ENCODE results near the gene ASIC4.

The ASIC4 gene

DNA sequence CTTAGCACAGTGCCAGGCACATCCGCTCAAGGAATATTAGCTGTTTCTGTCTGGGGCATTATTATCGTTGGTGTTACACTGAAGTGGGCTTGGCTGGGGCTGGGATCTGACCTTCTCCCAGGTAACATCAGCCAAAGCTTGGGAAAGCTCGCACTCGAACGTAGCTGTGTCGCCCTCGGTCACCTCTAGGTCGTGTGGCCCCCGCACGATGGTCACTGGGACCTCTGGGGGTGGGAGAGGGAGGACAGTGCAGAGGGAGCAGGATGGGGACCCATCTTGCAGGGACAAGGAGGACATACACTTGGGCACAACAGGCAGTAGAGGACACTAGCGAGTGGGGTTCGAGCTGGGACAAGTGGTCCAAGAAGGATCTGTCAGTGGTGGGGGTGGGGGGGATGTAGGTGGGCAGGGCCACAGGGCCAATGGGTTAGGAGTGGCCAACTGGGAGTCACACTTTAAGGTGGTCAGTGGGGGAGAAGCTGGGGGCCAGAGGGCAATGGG is 39.2 kb downstream of the ASIC4 start:
- DNase-seq (ENCODE audit: low read depth) = no peak

DNA sequence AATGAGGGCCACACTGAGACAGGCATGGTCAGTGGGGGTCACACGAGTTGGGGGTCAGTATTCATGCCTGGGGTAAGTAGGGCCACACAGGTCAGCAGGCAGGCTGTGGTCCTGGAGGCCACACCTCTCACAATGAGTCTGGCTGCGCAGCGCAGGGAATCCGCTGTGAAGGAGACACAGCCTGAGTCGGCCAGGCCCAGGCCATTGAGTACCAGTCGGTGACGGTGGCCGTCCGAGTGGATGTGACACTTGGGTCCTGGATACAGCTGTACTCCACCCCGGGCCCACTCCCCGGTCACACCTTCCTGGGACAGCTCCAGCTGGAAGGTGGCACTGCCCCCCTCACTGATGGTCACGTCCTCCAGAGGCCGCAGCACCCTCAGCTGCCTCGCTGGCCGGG is 40.1 kb downstream of the ASIC4 start:
- DNase-seq (ENCODE audit: low read depth) = no peak

- DNase-seq (ENCODE audit: low read depth) = no peak
Observed at GRCh38 chr2:219555956-219556355, 41.7 kb downstream of the ASIC4 start.

- no peak for DNase-seq (ENCODE audit: low read depth)
Observed at GRCh38 chr2:219556413-219556812, 42.1 kb downstream of the ASIC4 start.

DNA sequence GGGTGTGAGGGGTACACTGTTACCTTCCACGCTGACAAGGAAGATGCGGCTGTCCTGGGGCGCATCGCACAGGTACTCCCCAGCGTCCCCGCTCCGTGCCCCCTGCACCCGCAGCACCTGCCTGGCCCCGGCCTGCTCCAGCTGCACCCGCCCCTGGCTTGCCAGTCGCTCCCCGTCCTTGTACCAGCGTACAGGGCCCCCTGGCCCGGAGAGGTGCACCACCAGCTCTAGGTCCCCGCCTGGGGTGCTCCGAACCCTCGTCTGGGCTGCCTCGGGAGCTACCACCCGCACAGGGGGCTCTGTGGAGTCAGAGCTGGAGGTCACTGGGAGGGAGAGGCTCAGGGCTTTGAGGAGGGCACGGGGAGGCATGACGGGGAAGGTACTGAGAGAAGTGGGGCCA is 43.0 kb downstream of the ASIC4 start:
- no peak for DNase-seq (ENCODE audit: low read depth)

- DNase-seq (ENCODE audit: low read depth) = no peak
Observed at GRCh38 chr2:219557791-219558785, 43.8 kb downstream of the ASIC4 start.

DNA sequence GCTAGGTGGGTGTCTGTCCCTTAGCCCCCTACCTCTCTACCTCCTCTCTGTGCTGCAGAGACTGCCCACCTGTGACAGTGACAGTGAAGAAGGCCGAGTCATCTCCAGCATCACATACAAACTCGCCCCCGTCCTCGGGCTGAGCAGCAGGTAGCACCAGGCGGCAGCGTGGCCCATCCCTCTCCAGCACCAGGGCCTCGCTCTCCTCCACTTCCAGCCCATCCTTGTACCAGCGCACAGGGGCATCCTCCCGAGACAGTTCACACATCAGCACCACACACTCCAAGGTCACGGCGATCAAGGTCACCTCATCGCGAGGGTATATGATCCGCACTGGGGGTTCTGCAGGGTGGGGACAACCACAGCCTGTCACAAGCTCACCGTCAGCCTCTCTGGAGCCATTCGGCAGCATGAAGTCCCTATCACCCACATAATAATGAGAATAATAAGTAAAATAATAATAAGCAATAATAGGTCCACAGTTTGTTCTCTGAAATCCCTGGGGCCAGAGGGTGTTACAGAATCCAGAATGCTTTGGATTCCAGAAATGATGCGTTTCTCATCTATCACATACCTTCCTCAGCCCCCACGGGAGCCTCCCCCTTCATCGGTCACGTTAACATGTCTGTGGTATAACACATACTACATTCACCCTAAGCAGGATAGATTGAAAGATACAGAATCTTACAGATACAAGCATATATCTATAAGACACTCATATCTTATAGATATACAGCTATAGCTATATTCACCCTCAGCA is 45.1 kb downstream of the ASIC4 start:
- no peak for DNase-seq (ENCODE audit: low read depth)

- DNase-seq (ENCODE audit: low read depth) = no peak
Observed at GRCh38 chr2:219560037-219560892, 46.0 kb downstream of the ASIC4 start.

GRCh38 chr2:219560893-219561178 is 46.6 kb downstream of the ASIC4 start:
- no peak for DNase-seq (ENCODE audit: low read depth)

GRCh38 chr2:219561179-219562048 is 47.1 kb downstream of the ASIC4 start:
- DNase-seq (ENCODE audit: low read depth) = no peak

DNA sequence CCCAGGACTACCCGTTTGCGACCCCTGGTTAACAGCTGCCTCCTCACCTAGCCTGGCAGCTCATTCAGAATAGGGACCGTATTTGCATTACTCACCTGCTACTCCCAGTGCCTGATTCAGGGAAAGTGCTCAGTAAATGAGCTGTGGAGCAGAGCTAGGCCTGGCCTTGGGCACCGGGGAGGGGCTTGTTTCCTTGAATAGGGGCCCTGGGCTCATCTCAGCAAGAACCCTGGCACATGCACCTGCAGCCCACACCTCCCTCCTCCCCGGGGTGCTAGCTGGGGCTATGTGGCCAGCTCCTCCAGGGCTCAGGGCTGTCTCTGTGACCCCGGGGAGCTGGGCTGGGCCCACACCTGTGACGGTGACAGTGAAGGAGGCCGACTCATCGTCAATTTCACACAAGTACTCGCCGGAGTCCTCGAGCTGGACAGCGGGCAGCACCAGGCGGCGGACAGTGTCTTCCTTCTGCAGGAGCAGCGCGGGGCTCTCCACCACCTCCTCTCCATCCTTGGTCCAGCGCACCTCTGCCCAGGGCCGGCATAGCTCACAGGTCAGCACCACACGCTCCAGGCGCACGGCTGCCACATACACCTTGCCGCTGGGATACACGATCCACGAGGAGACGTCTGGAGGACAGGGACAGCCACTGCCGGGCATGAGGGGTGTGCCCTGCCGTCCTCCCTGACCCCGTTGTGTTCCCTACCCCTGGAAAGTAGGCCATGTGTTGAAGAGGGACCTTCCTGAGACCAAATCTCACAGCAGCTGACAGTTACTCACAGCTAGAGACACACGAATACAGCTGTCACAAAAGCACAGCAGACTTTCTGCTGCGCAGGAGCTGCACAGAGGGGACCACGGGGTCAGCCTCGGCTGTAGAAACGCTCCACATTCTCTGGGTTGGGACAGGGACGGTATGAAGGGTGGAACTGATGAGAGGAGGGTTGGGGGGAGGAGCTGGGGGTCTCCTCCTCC is 48.1 kb downstream of the ASIC4 start:
- no peak for DNase-seq (ENCODE audit: low read depth)

DNA sequence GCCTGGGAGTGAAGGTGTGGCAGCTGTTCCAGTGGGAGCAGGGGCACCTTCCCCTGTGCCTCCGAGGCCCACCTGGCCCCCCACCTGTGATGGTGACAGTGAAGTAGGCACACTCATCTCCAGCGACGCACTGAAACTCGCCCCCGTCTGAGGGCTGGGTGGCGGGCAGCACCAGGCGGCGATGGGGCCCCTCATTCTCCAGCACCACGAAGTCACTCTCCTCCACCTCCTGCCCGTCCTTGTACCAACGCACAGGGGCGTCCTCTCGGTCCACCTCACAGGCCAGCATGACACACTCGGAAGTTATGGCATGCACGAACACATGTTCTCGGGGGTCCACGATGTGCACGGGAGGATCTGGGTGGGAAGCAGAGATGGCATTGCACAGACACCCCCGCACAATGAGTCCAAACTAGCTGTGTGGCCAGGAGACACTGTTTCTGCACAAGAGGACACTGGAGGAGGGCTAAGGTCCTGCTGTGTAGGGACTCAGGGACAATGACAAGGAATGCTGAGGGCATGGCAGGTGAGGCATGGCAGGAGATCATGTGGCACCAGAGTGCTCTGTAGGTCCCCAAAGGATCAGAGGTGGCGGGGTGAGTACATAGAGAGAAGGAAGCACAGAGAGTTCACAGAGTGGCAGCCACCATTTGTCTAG is 49.1 kb downstream of the ASIC4 start:
- DNase-seq (ENCODE audit: low read depth) = no peak

GRCh38 chr2:219565130-219566080 is 51.1 kb downstream of the ASIC4 start:
- no peak for DNase-seq (ENCODE audit: low read depth)

DNA sequence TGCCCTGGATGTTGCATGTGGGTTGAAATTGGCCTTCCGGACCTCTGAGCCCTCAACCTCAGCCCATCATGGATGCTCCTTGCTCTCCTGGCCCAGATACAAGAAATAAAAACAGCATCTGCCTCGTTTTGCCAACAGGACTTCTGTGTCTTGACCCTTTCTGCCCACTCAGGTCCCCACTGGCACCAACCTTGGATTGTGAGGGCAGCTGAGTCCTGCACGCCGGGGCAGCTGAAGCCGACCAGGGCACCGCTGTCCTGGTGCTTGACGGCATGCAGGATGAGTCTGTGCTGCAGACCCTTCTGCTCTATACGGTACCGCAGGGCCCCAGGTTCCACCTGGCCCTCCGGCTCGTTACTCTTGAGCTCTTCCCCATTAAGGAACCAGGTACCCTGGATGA is 52.4 kb downstream of the ASIC4 start:
- no peak for DNase-seq (ENCODE audit: low read depth)

GRCh38 chr2:219567131-219567530 is 52.8 kb downstream of the ASIC4 start:
- DNase-seq (ENCODE audit: low read depth) = no peak

- DNase-seq (ENCODE audit: low read depth) = no peak
Observed at GRCh38 chr2:219567791-219568361, 53.6 kb downstream of the ASIC4 start.

DNA sequence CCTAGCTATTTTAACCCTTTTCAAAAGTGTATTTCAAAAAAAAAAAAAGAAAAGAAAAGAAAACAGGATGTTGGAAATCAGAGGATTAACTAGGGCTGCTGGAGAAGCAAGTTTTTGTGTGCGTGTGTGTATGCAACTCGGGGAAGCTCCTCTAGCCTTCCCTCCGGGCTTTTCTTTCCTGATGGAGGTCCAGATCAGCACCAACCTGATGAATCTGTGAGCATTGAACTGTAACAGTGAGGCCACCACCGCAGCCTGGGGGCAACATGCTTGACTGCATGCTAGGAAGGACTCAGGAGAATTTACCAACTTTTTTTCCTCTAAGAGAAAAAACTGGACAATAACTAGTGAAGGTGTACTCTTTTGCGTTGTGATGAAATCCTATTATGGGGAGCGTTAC is 54.8 kb downstream of the ASIC4 start:
- DNase-seq (ENCODE audit: low read depth) = no peak

DNA sequence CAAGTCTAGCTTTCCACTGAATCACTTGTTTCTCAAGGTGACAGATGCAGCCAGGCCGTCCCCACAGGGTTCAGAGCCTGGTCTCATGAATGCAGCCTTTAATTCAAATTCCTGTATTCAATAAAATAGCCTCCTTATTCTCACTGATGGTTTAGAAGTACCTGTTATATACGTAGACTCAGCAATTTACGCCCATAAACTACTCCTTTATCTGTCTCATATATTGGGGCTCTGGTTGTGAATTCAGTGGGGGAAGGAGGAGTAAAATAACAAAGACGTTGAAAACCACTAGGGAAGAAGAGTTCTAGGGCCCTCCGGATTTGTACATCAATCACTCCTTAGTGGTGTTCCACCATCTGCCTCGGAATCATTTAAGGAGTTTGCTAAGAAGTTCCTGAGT is 55.4 kb downstream of the ASIC4 start:
- DNase-seq (ENCODE audit: low read depth) = no peak

All from T-helper 22 cell (primary cell).